ENCODE measurements around the gene LCA5L.

LCA5L gene

GRCh38 chr21:39445321-39446269, at the start of gene LCA5L:
Gene LCA5L (minus strand): TSS chr21:39445778. CDS start chr21:39428493, 17,285 bp downstream.
- Mint-ChIP-seq H3K4me3 (peak within 1 kb of the TSS; percentile 92), H3K36me3 (ENCODE audit: low read depth) (peaks cover 7% of the 10 kb centered on the region), H3K27me3 (peaks cover 29% of the 10 kb centered on the region), H3K27ac (peak within 1 kb of the TSS; percentile 95), H3K9me3 (no peaks in the 10 kb centered on the region), H3K4me1 (ENCODE audit: low read depth) (peaks cover 11% of the 10 kb centered on the region)
- intact Hi-C loops (cut with micrococcal nuclease) = loop anchor here (10.0 kb wide), 1 partner anchor 131 kb away; the partner anchor contains the start of gene BRWD1

- Mint-ChIP-seq H3K27ac (no peak overlapping the region), H3K4me3 (no peak overlapping the region), H3K27me3 (no peaks in the 10 kb centered on the region), H3K9me3 (peaks cover 9% of the 10 kb centered on the region), H3K36me3 (ENCODE audit: low read depth) (no peaks in the 10 kb centered on the region), H3K4me1 (ENCODE audit: low read depth) (no peaks in the 10 kb centered on the region)
- intact Hi-C loops (cut with micrococcal nuclease) = no loop called here
Measured at GRCh38 chr21:39489380-39489924, 43.9 kb upstream of the LCA5L start.

- Mint-ChIP-seq H3K27me3 (no peaks in the 10 kb centered on the region), H3K4me3 (no peak overlapping the region), H3K9me3 (no peaks in the 10 kb centered on the region), H3K4me1 (ENCODE audit: low read depth) (no peaks in the 10 kb centered on the region), H3K27ac (no peak overlapping the region), H3K36me3 (ENCODE audit: low read depth) (no peaks in the 10 kb centered on the region)
- intact Hi-C loops (cut with micrococcal nuclease) = no loop called here
Measured at GRCh38 chr21:39484711-39485276, 39.2 kb upstream of the LCA5L start.

GRCh38 chr21:39483917-39484316, 38.3 kb upstream of the LCA5L start:
- no peaks in the 10 kb centered on the region for H3K4me1 Mint-ChIP-seq (ENCODE audit: low read depth)
- H3K27me3 Mint-ChIP-seq = no peaks in the 10 kb centered on the region
- H3K36me3 Mint-ChIP-seq (ENCODE audit: low read depth) = no peaks in the 10 kb centered on the region
- intact Hi-C loops (cut with micrococcal nuclease) = no loop called here
- H3K9me3 Mint-ChIP-seq = no peaks in the 10 kb centered on the region
- no peak overlapping the region for H3K4me3 Mint-ChIP-seq
- no peak overlapping the region for H3K27ac Mint-ChIP-seq

DNA sequence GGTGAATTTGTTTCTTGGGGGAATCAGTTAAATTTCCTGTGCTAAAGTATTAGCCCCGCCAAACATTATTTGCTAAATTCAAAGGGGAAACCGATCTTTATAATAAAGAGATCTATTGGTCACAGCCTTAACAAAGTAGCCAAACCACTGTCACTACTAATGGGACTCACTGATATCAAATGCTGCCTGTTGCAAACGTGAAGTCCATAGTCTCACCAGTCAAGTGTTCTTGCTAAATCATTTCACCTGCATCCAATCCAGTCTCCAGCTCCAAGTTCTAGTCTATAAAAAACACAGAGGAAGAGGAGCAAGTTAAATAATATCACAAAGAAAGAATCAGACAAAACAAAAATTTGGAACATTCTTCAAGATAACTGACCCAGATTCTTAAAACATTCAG, 36.3 kb upstream of the LCA5L start:
- intact Hi-C loops (cut with micrococcal nuclease) = no loop called here
- Mint-ChIP-seq H3K27me3 (no peaks in the 10 kb centered on the region), H3K9me3 (no peaks in the 10 kb centered on the region), H3K36me3 (ENCODE audit: low read depth) (no peaks in the 10 kb centered on the region), H3K4me3 (no peak overlapping the region), H3K4me1 (ENCODE audit: low read depth) (no peaks in the 10 kb centered on the region), H3K27ac (no peak overlapping the region)

- intact Hi-C loops (cut with micrococcal nuclease) = no loop called here
- Mint-ChIP-seq H3K36me3 (ENCODE audit: low read depth) (no peaks in the 10 kb centered on the region), H3K4me1 (ENCODE audit: low read depth) (no peaks in the 10 kb centered on the region)
Measured at GRCh38 chr21:39480271-39480670, 34.7 kb upstream of the LCA5L start.

GRCh38 chr21:39479814-39480182, 34.2 kb upstream of the LCA5L start:
- H3K27ac Mint-ChIP-seq = no peak overlapping the region

More at GRCh38 chr21:39480271-39480670, 34.7 kb upstream of the LCA5L start:
- H3K27ac Mint-ChIP-seq = no peak overlapping the region
- H3K4me3 Mint-ChIP-seq = no peak overlapping the region
- no peaks in the 10 kb centered on the region for H3K27me3 Mint-ChIP-seq
- H3K9me3 Mint-ChIP-seq = no peaks in the 10 kb centered on the region

DNA sequence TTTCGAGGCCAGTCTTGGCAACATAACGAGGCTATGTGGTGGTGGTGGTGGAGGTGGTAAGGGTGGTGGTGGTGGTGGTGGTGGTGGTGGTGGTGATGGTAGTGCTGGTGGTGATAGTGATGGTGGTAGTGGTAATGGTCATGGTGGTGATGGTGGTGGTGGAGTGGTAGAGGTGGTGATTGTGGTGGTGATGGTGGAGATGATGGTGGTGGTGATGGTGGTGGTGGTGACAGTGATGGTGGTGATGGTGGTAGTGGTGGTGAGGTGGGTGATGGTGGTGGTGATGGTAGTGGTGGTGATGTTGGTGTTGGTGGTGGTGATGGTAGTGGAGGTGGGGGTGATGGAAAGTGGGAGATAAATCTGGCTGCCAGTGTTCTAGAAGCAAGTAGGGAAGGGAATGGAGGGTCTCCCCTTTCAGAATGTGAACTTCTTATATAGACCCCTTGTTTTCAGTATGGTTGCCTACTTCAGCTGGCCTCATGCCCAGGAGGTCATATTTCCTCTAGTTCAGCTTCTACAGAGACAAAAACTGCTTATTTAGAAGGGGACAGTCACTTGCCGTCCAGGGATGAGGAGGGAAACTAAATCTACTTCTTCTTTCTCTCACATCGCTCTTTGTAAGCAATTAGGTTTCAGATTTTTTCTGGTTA, 33.7 kb upstream of the LCA5L start:
- no peaks in the 10 kb centered on the region for H3K36me3 Mint-ChIP-seq (ENCODE audit: low read depth)
- no peaks in the 10 kb centered on the region for H3K9me3 Mint-ChIP-seq
- H3K4me3 Mint-ChIP-seq = no peak overlapping the region
- no peaks in the 10 kb centered on the region for H3K27me3 Mint-ChIP-seq
- intact Hi-C loops (cut with micrococcal nuclease) = no loop called here
- H3K4me1 Mint-ChIP-seq (ENCODE audit: low read depth) = no peaks in the 10 kb centered on the region
- H3K27ac Mint-ChIP-seq = no peak overlapping the region

More at GRCh38 chr21:39479814-39480182, 34.2 kb upstream of the LCA5L start:
- Mint-ChIP-seq H3K4me3 (no peak overlapping the region), H3K27me3 (no peaks in the 10 kb centered on the region), H3K9me3 (no peaks in the 10 kb centered on the region), H3K36me3 (ENCODE audit: low read depth) (no peaks in the 10 kb centered on the region), H3K4me1 (ENCODE audit: low read depth) (no peaks in the 10 kb centered on the region)
- intact Hi-C loops (cut with micrococcal nuclease) = no loop called here

DNA sequence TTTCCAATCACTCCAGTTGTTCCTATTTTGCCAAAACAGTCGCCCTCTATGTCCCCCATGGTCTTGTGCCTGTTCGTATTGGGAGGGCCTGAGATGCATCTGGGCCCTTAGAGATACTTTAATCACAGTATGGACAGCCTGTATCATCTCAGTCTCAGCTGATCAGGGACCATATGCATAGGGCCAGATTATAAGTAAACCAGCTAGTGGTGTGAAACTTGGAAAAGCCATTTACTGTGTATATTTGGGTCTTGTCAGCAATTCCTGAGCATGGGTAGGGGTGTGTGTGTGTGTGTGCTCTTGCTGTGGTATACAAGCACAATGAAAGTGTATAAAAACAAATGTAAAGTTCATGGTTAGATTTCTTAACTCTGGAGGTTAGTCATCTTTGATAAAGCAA, 29.0 kb upstream of the LCA5L start:
- Mint-ChIP-seq H3K36me3 (ENCODE audit: low read depth) (no peaks in the 10 kb centered on the region), H3K4me3 (no peak overlapping the region), H3K4me1 (ENCODE audit: low read depth) (no peaks in the 10 kb centered on the region), H3K27me3 (no peaks in the 10 kb centered on the region), H3K9me3 (no peaks in the 10 kb centered on the region), H3K27ac (no peak overlapping the region)
- intact Hi-C loops (cut with micrococcal nuclease) = no loop called here

- H3K36me3 Mint-ChIP-seq (ENCODE audit: low read depth) = no peaks in the 10 kb centered on the region
- no peaks in the 10 kb centered on the region for H3K9me3 Mint-ChIP-seq
- intact Hi-C loops (cut with micrococcal nuclease) = no loop called here
- H3K27me3 Mint-ChIP-seq = no peaks in the 10 kb centered on the region
- no peaks in the 10 kb centered on the region for H3K4me1 Mint-ChIP-seq (ENCODE audit: low read depth)
- H3K27ac Mint-ChIP-seq = no peak overlapping the region
- no peak overlapping the region for H3K4me3 Mint-ChIP-seq
Measured at GRCh38 chr21:39472786-39473185, 27.2 kb upstream of the LCA5L start.

DNA sequence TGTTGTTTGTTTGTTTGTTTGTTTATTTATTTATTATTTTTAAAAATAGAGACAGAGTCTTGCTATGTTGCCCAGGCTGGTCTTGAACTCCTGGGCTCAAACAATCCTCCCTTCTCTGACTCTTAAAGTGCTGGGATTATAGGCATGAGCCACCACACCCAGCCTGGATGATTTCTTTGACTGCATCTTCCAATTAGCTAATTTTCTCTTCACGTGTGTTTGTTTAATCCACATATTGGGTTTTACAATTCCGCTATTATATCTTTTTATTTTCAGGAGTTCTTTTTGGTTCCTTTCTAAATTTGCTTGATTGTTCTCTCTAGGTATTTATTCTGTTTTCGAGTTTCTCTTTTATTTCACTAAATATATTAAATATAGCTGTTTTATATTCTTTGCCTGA, 26.0 kb upstream of the LCA5L start:
- no peak overlapping the region for H3K4me3 Mint-ChIP-seq
- no peak overlapping the region for H3K27ac Mint-ChIP-seq
- intact Hi-C loops (cut with micrococcal nuclease) = no loop called here
- H3K9me3 Mint-ChIP-seq = peaks cover 1% of the 10 kb centered on the region
- no peaks in the 10 kb centered on the region for H3K4me1 Mint-ChIP-seq (ENCODE audit: low read depth)
- H3K36me3 Mint-ChIP-seq (ENCODE audit: low read depth) = no peaks in the 10 kb centered on the region
- H3K27me3 Mint-ChIP-seq = no peaks in the 10 kb centered on the region

- Mint-ChIP-seq H3K27me3 (no peaks in the 10 kb centered on the region), H3K9me3 (peaks cover 8% of the 10 kb centered on the region), H3K27ac (no peak overlapping the region), H3K4me1 (ENCODE audit: low read depth) (no peaks in the 10 kb centered on the region), H3K4me3 (no peak overlapping the region), H3K36me3 (ENCODE audit: low read depth) (no peaks in the 10 kb centered on the region)
- intact Hi-C loops (cut with micrococcal nuclease) = no loop called here
Measured at GRCh38 chr21:39468559-39468958, 23.0 kb upstream of the LCA5L start.

- intact Hi-C loops (cut with micrococcal nuclease) = no loop called here
- Mint-ChIP-seq H3K4me1 (ENCODE audit: low read depth) (no peaks in the 10 kb centered on the region), H3K36me3 (ENCODE audit: low read depth) (no peaks in the 10 kb centered on the region), H3K27ac (no peak overlapping the region), H3K9me3 (peaks cover 8% of the 10 kb centered on the region), H3K4me3 (no peak overlapping the region), H3K27me3 (no peaks in the 10 kb centered on the region)
Measured at GRCh38 chr21:39467746-39468145, 22.2 kb upstream of the LCA5L start.

DNA sequence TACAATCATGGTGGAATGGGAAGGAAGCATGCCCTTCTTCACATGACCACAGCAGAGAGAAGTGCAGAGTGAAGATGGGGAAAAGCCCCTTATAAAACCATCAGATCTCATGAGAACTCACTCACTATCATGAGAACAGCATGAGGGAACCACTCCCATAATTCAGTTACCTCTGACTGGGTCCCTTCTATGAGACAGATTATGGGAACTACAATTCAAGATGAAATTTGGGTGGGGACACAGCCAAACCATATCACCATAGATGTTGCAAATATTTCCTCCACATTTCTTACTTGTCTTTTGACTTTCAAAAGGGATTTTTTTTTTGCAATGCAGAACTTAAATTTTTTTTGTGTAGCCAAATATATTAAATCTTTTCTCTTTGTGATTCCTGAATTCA, 21.0 kb upstream of the LCA5L start:
- no peaks in the 10 kb centered on the region for H3K27me3 Mint-ChIP-seq
- no peak overlapping the region for H3K27ac Mint-ChIP-seq
- intact Hi-C loops (cut with micrococcal nuclease) = no loop called here
- H3K36me3 Mint-ChIP-seq (ENCODE audit: low read depth) = no peaks in the 10 kb centered on the region
- H3K4me3 Mint-ChIP-seq = no peak overlapping the region
- H3K9me3 Mint-ChIP-seq = peaks cover 8% of the 10 kb centered on the region
- H3K4me1 Mint-ChIP-seq (ENCODE audit: low read depth) = no peaks in the 10 kb centered on the region
